Measurements from ENCODE around the gene TRIM14. TPM values are rescaled to one million over a fixed set of nuclear protein-coding genes. Genes with fewer than 3 reads are reported as not detected.
"Not testable (repeated sequence)": the region's sequence is repeated elsewhere in the genome, so short reads cannot be mapped to it uniquely, and the experiment has no call there.

The TRIM14 gene
- total RNA-seq, 1 donor from 2014 or later: 11.3 TPM

GRCh38 chr9:98142182-98142907, 23.3 kb upstream of the TRIM14 start:
- peak; percentile 55 for DNase-seq (ENCODE audit: low read depth)

GRCh38 chr9:98140503-98140902, 21.5 kb upstream of the TRIM14 start:
- no peak for DNase-seq (ENCODE audit: low read depth)

GRCh38 chr9:98136489-98136888, 17.5 kb upstream of the TRIM14 start:
- DNase-seq (ENCODE audit: low read depth): no peak

- no peak for DNase-seq (ENCODE audit: low read depth)
These were observed 16.9 kb upstream of the TRIM14 start for GRCh38 chr9:98135938-98136337.

- DNase-seq (ENCODE audit: low read depth): no peak
These were observed 16.5 kb upstream of the TRIM14 start for GRCh38 chr9:98135558-98135934.

GRCh38 chr9:98134702-98135557, 15.9 kb upstream of the TRIM14 start:
- DNase-seq (ENCODE audit: low read depth): no peak

- DNase-seq (ENCODE audit: low read depth): no peak
These were observed 14.0 kb upstream of the TRIM14 start for GRCh38 chr9:98132806-98133631.

- DNase-seq (ENCODE audit: low read depth): no peak
These were observed 13.1 kb upstream of the TRIM14 start for GRCh38 chr9:98132158-98132557.

- no peak for DNase-seq (ENCODE audit: low read depth)
These were observed 11.7 kb upstream of the TRIM14 start for GRCh38 chr9:98130576-98131228.

- not testable (repeated sequence) for DNase-seq (ENCODE audit: low read depth)
These were observed 11.0 kb upstream of the TRIM14 start for GRCh38 chr9:98130060-98130459.

GRCh38 chr9:98129451-98129881, 10.4 kb upstream of the TRIM14 start:
- DNase-seq (ENCODE audit: low read depth): no peak

- DNase-seq (ENCODE audit: low read depth): no peak
These were observed 9.3 kb upstream of the TRIM14 start for GRCh38 chr9:98128316-98128715.

GRCh38 chr9:98127226-98127625, 8.2 kb upstream of the TRIM14 start:
- no peak for DNase-seq (ENCODE audit: low read depth)

- no peak for DNase-seq (ENCODE audit: low read depth)
These were observed 5.8 kb upstream of the TRIM14 start for GRCh38 chr9:98124637-98125426.

- DNase-seq (ENCODE audit: low read depth): not testable (repeated sequence)
These were observed 5.1 kb upstream of the TRIM14 start for GRCh38 chr9:98124091-98124490.

GRCh38 chr9:98121058-98121457, 2.0 kb upstream of the TRIM14 start:
- DNase-seq (ENCODE audit: low read depth): peak; percentile 58

GRCh38 chr9:98120476-98120875, 1.5 kb upstream of the TRIM14 start:
- no peak for DNase-seq (ENCODE audit: low read depth)

- DNase-seq (ENCODE audit: low read depth): peak; percentile 44
These were observed 910 bp downstream of the TRIM14 start for GRCh38 chr9:98117984-98118639.

- not testable (repeated sequence) for DNase-seq (ENCODE audit: low read depth)
These were observed 1.9 kb downstream of the TRIM14 start for GRCh38 chr9:98117097-98117496.

GRCh38 chr9:98109052-98109451, 10.0 kb downstream of the TRIM14 start:
- DNase-seq (ENCODE audit: low read depth): no peak

Measured in renal cortical epithelial cell (primary cell).